Measurements from ENCODE around the gene PTCD2.
"Not testable (repeated sequence)": the region's sequence is repeated elsewhere in the genome, so short reads cannot be mapped to it uniquely, and the experiment has no call there.

PTCD2 gene

DNA sequence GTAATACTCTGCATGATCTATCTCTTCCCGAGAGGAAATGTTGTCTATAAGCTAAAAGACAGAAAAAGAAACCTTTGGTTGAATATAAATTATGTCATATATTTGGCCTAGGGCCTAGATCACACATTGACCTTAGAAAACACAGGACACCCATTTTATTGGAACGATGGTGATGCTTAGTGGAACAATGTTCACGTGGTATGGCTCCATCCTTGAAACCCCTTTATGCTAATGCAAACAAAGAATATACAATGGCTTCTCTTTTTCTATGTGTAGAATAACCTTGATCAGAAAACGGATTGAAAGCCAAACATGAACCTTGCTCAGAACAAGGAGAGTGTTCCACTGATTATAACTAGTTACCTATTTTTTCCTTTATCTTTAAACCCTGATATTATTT is 24.6 kb upstream of the PTCD2 start:
- in situ Hi-C loops (cut with HindIII; ENCODE audit: low sequenced_read_pairs): no loop called here

DNA sequence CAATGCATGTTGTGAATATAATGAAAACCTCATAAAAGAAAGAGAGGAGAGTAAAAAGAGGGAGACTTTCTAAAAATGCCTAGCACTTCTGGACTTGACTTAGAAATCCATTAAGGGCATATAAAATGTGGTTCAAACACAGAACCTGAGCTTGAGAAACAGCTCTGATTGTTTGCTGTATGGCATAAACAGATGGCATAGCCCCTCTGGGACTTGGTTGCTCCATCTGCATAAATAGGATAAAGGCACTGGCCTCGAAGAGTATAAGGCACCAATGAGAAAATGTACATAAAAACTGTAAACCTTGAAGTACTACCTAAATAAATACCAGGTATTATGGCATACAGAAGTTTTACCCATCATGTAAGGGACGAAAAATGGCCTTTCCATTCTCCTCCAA is 23.9 kb upstream of the PTCD2 start:
- in situ Hi-C loops (cut with HindIII; ENCODE audit: low sequenced_read_pairs): no loop called here

- in situ Hi-C loops (cut with HindIII; ENCODE audit: low sequenced_read_pairs): not testable (repeated sequence)
Observed at GRCh38 chr5:72298136-72298535, 22.0 kb upstream of the PTCD2 start.

DNA sequence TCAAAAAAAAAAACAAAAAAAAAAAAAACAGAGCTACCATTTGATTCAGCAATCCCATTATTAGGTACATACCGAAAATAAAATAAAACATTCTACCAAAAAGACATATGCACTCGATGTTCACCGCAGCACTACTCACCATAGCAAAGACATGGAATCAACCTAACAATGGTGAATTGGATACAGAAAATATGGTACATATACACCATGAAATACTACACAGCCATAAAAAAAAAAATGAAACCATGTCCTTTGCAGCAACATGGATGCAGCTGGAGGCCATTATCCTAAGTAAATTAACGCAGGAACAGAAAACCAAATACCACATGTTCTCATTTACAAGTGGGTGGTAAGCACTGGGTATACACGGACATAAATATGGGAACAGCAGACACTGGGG is 21.5 kb upstream of the PTCD2 start:
- in situ Hi-C loops (cut with HindIII; ENCODE audit: low sequenced_read_pairs): no loop called here

DNA sequence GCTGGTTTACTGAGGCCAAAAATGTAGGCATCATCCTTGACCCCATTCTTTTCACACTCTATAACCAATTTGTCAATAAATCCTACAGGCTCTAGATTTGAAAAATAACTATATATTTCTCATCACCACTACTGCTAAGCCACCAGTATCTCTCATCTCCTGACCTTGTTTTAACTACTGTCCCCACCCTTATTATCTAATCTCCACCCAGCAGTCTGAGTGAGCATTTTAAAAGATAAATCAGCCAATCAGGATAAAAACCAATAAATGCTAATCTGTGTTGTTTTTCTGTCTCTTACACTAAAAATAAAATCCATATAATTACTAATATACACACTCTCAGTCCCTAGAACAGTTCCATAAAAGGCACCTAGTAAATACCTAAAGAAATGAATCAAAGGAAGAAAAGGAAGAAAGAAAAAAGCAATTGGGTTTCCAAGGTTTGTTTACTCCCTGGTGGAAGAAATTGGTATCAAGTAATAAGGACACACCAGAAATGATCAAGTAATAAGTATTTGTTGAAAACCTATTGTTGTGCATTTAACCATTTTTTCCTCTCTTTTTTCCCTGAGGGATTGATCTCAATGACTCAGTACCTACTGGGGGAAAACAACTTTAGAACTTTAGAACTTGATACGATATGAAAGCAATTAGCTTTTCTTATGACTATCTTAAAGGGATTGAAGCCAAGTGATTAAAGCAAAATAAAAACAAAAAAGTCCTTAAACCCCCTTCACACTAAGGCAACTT is 19.4 kb upstream of the PTCD2 start:
- in situ Hi-C loops (cut with HindIII; ENCODE audit: low sequenced_read_pairs): no loop called here

- in situ Hi-C loops (cut with HindIII; ENCODE audit: low sequenced_read_pairs): no loop called here
Observed at GRCh38 chr5:72301557-72301956, 18.6 kb upstream of the PTCD2 start.

GRCh38 chr5:72302171-72302570 is 18.0 kb upstream of the PTCD2 start:
- in situ Hi-C loops (cut with HindIII; ENCODE audit: low sequenced_read_pairs): no loop called here

- in situ Hi-C loops (cut with HindIII; ENCODE audit: low sequenced_read_pairs): loop anchor here (5.0 kb wide), 1 partner anchor 178 kb away; no protein-coding TSS in a partner anchor
Observed at GRCh38 chr5:72305194-72306142, 14.7 kb upstream of the PTCD2 start.

GRCh38 chr5:72307573-72307967 is 12.6 kb upstream of the PTCD2 start:
- in situ Hi-C loops (cut with HindIII; ENCODE audit: low sequenced_read_pairs): loop anchor here (5.0 kb wide), 1 partner anchor 180 kb away; no protein-coding TSS in a partner anchor

GRCh38 chr5:72307968-72308852 is 12.0 kb upstream of the PTCD2 start:
- in situ Hi-C loops (cut with HindIII; ENCODE audit: low sequenced_read_pairs): loop anchor here (5.0 kb wide), 1 partner anchor 181 kb away; no protein-coding TSS in a partner anchor

DNA sequence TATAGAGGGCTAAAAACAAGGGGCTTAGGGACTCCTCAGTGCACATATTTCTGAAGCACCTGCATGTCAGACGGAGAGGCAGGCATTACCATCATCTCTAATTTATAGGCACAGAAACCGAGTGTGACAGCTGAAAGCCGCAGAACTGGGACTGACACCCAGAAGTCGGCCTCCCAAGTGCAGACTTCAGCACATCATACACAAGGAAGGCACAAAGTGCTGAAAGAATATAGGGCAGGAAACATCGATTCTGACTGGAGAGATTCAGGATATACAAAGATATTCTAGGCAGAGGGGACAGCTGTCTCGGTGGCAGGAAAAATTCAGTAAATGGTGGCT is 11.4 kb upstream of the PTCD2 start:
- in situ Hi-C loops (cut with HindIII; ENCODE audit: low sequenced_read_pairs): loop anchor here (5.0 kb wide), 1 partner anchor 182 kb away; no protein-coding TSS in a partner anchor

- in situ Hi-C loops (cut with HindIII; ENCODE audit: low sequenced_read_pairs): no loop called here
Observed at GRCh38 chr5:72313141-72313540, 7.0 kb upstream of the PTCD2 start.

- in situ Hi-C loops (cut with HindIII; ENCODE audit: low sequenced_read_pairs): no loop called here
Observed at GRCh38 chr5:72314571-72315172, 5.5 kb upstream of the PTCD2 start.

GRCh38 chr5:72319435-72319975 is 668 bp upstream of the PTCD2 start:
- in situ Hi-C loops (cut with HindIII; ENCODE audit: low sequenced_read_pairs): not testable (repeated sequence)

DNA sequence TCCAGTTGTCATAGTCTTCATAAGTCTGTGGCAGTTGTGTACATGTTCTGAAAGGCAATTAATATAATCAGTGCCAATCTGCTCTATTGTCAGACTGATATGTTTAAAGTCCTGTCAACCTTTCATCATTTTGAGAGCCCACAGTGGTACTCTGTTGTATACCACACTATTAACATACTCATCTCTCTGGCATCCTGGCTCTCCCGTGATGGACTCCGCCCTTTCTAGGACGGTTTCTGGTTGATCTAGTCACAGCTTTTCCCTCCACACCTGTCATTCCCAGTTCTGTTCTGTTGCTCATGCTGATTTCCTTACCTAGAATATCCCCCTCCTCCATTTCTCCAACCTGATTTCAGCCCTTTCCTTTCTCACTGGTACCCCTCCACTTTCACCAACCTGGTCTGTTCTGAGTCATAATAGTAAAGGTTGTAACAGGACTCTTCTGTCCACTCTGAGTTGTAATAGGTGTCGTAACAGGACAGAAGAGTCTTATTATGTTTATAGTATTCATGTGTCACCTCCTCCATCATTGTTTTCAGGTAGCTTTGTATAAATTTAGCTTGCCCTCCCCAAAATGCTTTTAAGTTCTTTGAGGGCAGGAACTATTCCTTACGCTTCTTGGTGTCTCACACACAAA is 4.1 kb downstream of the PTCD2 start:
- in situ Hi-C loops (cut with HindIII; ENCODE audit: low sequenced_read_pairs): no loop called here

- in situ Hi-C loops (cut with HindIII; ENCODE audit: low sequenced_read_pairs): no loop called here
Observed at GRCh38 chr5:72325566-72326305, 5.6 kb downstream of the PTCD2 start.

GRCh38 chr5:72326306-72326649 is 6.1 kb downstream of the PTCD2 start:
- in situ Hi-C loops (cut with HindIII; ENCODE audit: low sequenced_read_pairs): no loop called here

DNA sequence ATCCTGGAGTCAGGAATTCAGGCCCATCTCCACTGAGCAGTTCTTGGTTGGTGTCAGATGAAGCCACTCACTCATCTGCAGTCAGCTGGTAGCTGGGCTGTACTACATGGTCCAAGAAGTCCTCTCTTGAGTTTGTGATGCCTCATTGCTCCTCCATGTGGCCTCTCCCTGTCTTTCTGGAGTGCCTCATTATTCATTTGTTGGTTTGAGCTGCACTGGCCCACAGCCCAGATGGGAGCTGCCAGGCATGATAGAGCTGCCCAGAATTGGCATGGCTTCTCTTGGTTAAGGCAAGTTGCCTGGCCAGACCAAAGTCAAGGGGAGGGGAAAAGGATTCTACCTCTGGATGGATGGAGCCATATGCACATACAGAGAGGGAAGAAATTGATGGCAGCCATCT is 8.0 kb downstream of the PTCD2 start:
- in situ Hi-C loops (cut with HindIII; ENCODE audit: low sequenced_read_pairs): no loop called here

GRCh38 chr5:72330712-72331111 is 10.5 kb downstream of the PTCD2 start:
- in situ Hi-C loops (cut with HindIII; ENCODE audit: low sequenced_read_pairs): no loop called here
